ENCODE results near the gene ACVR1B.

Gene ACVR1B

DNA sequence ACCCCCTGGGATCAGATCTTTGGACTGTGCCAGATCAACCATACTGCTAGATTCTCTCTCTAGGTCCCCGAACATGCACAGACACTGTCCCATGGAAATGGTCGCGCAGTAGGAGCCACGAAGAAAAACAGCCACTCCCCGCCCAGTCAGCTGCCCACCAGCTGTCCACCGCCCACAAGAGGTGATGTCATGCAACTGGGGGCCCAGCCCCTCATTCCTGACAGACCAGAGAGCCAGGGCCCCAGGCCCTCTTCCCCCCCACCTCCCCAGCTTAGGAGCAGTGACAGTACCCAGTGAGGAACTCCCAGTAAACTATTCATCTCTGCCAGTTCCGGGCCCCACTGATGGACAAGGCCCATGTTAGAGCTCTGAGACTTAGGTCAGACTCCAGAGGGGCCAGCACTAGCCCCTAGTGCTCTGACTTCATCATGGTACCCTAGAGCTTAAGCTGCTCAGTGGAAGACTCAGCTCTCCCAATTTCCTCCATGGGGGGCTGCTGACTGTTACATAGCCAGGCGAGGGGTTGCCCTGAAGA, 51.6 kb downstream of the ACVR1B start:
- TF ChIP-seq POLR2AphosphoS5 (IDR thresholded peaks at IDR 0.05; ENCODE audit: low read depth, low read length) (no peak), TAF1 (IDR thresholded peaks at IDR 0.05; ENCODE audit: borderline replicate concordance, insufficient read depth, low read length) (no peak), SIN3A (IDR thresholded peaks at IDR 0.05; ENCODE audit: borderline replicate concordance, insufficient read depth, low read length) (no peak), FOXP2 (optimal IDR thresholded peaks at IDR 0.05; ENCODE audit: borderline replicate concordance, extremely low read depth, extremely low read length, insufficient read depth) (no peak)
- TF ChIP-seq, protein P1, sequence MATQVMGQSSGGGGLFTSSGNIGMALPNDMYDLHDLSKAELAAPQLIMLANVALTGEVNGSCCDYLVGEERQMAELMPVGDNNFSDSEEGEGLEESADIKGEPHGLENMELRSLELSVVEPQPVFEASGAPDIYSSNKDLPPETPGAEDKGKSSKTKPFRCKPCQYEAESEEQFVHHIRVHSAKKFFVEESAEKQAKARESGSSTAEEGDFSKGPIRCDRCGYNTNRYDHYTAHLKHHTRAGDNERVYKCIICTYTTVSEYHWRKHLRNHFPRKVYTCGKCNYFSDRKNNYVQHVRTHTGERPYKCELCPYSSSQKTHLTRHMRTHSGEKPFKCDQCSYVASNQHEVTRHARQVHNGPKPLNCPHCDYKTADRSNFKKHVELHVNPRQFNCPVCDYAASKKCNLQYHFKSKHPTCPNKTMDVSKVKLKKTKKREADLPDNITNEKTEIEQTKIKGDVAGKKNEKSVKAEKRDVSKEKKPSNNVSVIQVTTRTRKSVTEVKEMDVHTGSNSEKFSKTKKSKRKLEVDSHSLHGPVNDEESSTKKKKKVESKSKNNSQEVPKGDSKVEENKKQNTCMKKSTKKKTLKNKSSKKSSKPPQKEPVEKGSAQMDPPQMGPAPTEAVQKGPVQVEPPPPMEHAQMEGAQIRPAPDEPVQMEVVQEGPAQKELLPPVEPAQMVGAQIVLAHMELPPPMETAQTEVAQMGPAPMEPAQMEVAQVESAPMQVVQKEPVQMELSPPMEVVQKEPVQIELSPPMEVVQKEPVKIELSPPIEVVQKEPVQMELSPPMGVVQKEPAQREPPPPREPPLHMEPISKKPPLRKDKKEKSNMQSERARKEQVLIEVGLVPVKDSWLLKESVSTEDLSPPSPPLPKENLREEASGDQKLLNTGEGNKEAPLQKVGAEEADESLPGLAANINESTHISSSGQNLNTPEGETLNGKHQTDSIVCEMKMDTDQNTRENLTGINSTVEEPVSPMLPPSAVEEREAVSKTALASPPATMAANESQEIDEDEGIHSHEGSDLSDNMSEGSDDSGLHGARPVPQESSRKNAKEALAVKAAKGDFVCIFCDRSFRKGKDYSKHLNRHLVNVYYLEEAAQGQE (IDR thresholded peaks at IDR 0.05; ENCODE audit: insufficient read depth in 1 of 2, low read depth in 2 of 2, low read length in 2 of 2): no peak

DNA sequence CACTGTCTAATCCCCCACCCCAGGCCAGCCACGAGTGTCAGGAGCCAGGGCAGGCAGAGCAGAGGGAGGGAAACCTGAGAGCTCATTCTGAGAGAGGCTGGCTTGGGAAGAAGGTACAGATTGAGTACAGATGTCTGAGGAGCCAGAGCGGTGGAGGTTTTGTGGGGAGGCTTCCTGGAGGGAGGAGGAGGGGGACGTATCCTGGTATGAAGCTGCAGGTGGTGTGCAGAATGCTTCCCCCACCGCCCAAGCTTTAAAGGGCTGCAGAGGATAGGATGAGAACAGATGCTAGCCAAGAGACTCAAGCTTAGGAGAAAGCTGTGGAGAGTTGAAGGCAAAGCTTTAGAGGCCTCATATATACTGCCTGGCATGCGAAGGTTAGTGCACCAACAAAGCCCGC, 52.1 kb downstream of the ACVR1B start:
- TF ChIP-seq FOXP2 (optimal IDR thresholded peaks at IDR 0.05; ENCODE audit: borderline replicate concordance, extremely low read depth, extremely low read length, insufficient read depth): no peak
- no peak for TF ChIP-seq POLR2AphosphoS5 (IDR thresholded peaks at IDR 0.05; ENCODE audit: low read depth, low read length)
- no peak for TF ChIP-seq SIN3A (IDR thresholded peaks at IDR 0.05; ENCODE audit: borderline replicate concordance, insufficient read depth, low read length)
- TF ChIP-seq TAF1 (IDR thresholded peaks at IDR 0.05; ENCODE audit: borderline replicate concordance, insufficient read depth, low read length): no peak
- TF ChIP-seq, protein P1 (IDR thresholded peaks at IDR 0.05; ENCODE audit: insufficient read depth in 1 of 2, low read depth in 2 of 2, low read length in 2 of 2): no peak

DNA sequence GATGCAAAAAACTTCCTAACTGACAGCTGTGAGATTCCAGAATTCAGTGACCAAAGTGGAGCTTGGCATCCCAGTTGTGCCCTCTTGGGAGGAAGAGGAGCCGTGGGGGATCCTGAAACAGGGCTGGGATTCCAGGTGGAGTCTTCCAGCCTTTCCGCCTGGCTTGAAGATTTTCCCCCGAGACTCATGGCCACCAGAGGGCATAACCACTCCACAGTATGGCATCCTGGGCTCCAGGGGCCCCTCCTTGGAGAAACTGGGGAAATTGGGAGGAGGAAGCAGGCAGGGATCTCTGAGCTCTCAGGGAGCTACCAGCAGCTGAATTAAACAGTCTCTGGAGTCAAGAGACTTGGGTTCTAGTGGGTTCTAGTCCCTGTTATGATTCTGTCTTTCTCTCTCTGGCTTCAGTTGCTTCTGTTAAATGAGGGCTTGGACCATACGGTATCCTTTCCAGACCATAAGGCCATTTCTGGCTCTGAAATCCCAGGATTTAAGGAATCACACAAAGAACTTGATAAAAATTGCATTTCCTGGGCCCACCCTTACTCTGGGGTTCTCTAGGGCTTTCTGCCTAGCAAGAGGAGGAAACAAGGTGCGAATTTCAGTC, 52.6 kb downstream of the ACVR1B start:
- TF ChIP-seq TAF1 (IDR thresholded peaks at IDR 0.05; ENCODE audit: borderline replicate concordance, insufficient read depth, low read length): no peak
- no peak for TF ChIP-seq FOXP2 (optimal IDR thresholded peaks at IDR 0.05; ENCODE audit: borderline replicate concordance, extremely low read depth, extremely low read length, insufficient read depth)
- TF ChIP-seq, protein P1 (IDR thresholded peaks at IDR 0.05; ENCODE audit: insufficient read depth in 1 of 2, low read depth in 2 of 2, low read length in 2 of 2): no peak
- no peak for TF ChIP-seq POLR2AphosphoS5 (IDR thresholded peaks at IDR 0.05; ENCODE audit: low read depth, low read length)
- no peak for TF ChIP-seq SIN3A (IDR thresholded peaks at IDR 0.05; ENCODE audit: borderline replicate concordance, insufficient read depth, low read length)

DNA sequence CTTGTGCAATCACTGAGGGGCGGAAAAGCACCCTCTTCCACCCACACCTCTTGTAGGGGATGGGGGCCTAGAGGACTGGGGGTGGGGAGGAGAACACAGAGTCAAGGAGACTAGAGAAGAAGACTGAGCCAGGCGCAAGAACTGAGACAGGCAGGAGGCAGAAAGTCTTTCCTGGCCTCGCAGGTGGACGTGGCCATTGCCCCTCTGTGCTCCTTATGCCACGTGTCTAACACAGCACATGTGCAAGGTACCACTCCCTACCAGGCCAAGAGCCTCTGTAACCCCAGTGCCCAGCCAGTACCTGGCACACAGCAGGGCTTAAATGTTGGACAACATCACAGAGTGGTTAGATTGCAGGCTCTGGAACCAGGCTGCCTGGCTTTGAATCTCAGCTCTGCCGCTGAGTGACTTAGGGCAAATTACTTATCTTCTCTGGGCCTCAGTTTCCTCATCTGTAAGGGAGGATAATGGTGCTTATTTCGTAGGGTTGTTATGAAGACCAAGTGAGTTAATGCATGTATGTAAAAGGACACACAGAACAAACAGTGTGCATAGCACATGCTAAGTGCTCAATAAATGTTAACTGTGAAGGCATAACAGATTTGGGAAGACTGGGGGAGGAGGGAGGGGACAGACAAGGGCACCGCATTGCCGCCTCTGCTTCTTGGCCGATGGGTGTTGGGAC, 53.9 kb downstream of the ACVR1B start:
- TF ChIP-seq FOXP2 (optimal IDR thresholded peaks at IDR 0.05; ENCODE audit: borderline replicate concordance, extremely low read depth, extremely low read length, insufficient read depth) (no peak), POLR2AphosphoS5 (IDR thresholded peaks at IDR 0.05; ENCODE audit: low read depth, low read length) (no peak), SIN3A (IDR thresholded peaks at IDR 0.05; ENCODE audit: borderline replicate concordance, insufficient read depth, low read length) (no peak), TAF1 (IDR thresholded peaks at IDR 0.05; ENCODE audit: borderline replicate concordance, insufficient read depth, low read length) (no peak)
- TF ChIP-seq, protein P1 (IDR thresholded peaks at IDR 0.05; ENCODE audit: insufficient read depth in 1 of 2, low read depth in 2 of 2, low read length in 2 of 2): no peak

All from PFSK-1 (cell line).